ENCODE measurements around the gene FOXP3. TPM values are rescaled to one million over a fixed set of nuclear protein-coding genes. Genes with fewer than 3 reads are reported as not detected.

The FOXP3 gene
- total RNA-seq, 1 experiment from 2014 or later = 0.68 TPM

DNA sequence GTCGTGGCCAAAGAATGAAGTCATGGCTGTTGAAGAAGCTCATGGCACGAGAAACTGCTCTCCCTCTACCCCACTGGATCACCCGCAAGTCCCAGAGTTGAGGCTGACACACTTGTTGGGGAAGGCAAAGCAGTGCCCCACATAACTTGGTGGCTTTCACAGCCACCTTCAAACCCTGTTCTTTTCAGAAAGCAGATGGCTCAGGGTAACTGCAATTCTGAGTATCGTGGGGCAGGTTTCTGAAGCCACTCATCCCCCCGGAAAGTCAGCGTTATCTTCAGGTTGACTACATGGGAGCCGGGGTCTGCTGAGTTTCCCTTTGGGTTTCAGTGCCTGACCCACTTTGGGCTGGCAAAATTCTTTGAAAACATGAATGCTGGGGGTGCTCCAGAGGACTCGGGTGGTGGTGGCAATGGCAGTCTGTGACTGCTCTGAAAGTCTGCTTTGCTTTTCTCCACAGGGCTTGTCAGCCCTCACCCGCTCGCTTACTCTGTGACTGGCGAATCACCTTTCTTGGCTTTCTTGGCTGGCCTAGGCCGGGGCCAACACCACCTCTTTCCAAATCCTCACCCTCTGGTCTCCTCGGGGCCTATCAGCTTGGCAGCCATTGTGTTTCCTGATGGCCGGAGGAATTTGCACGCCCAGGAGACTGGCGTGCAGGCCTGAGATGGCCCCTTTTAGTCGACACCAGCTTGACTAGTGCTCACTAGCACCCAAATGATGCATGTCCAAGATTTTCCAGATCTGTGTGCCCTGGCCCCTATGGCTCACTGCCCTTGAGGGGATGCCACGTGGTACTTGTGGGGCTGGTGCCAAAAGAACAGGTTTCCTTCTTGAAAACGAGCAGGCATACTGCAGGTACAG is 12.4 kb upstream of the FOXP3 start:
- Histone ChIP-seq H3K23ac (ENCODE audit: insufficient read length, low read depth, low read length) (no peak overlapping the region), H3K56ac (ENCODE audit: insufficient read length, low read depth, low read length) (no peak overlapping the region), H4K8ac (replicated peaks; ENCODE audit: insufficient read length, low read depth, low read length) (no peak overlapping the region), H3K9me3 (ENCODE audit: control insufficient read depth, low read depth, low read length) (peaks cover 60% of the 10 kb centered on the region), H4K91ac (ENCODE audit: insufficient read length, low read depth, low read length) (no peak overlapping the region), H2AFZ (ENCODE audit: low read length) (no peak overlapping the region), H4K20me1 (ENCODE audit: control insufficient read depth, insufficient read depth, insufficient read length) (no peaks in the 10 kb centered on the region), H2BK5ac (ENCODE audit: insufficient read length, low read length) (no peak overlapping the region), H2BK12ac (ENCODE audit: insufficient read length, low read depth, low read length) (no peak overlapping the region), H3K4ac (ENCODE audit: low read depth, low read length) (no peak overlapping the region), H4K5ac (ENCODE audit: insufficient read length, low read depth, low read length) (no peak overlapping the region), H3K23me2 (ENCODE audit: insufficient read length, low read depth, low read length, poor library complexity, severe bottlenecking) (no peaks in the 10 kb centered on the region), H2AK5ac (ENCODE audit: insufficient read length, low read length) (no peak overlapping the region), H2BK20ac (ENCODE audit: low read depth, low read length, poor library complexity, severe bottlenecking) (no peak overlapping the region), H2BK15ac (ENCODE audit: low read depth, low read length) (no peak overlapping the region), H3K4me1 (ENCODE audit: insufficient read depth, low read length) (no peaks in the 10 kb centered on the region), H3K79me2 (ENCODE audit: insufficient read depth, low read length) (peaks cover 5% of the 10 kb centered on the region; the same call in 1 of the 2 replicates), H3K14ac (ENCODE audit: insufficient read depth, low read length) (no peak overlapping the region; the same call in 1 of the 2 replicates), H3K27ac (ENCODE audit: insufficient read length, low read depth, low read length) (no peak overlapping the region), H3K9ac (ENCODE audit: extremely low read depth, insufficient read length, low read length) (no peak overlapping the region), H2BK120ac (ENCODE audit: low read depth, low read length, poor library complexity, severe bottlenecking) (no peak overlapping the region), H3T11ph (ENCODE audit: low read length) (no peak overlapping the region), H3K27me3 (ENCODE audit: insufficient read depth, low read length) (no peaks in the 10 kb centered on the region), H3K79me1 (ENCODE audit: insufficient read depth, low read depth, low read length, poor library complexity, severe bottlenecking) (no peaks in the 10 kb centered on the region), H3K4me2 (ENCODE audit: insufficient read depth, insufficient read length, low read length) (no peak overlapping the region), H3K18ac (ENCODE audit: insufficient read length, low read depth, low read length) (no peak overlapping the region)
- Mint-ChIP-seq H3K4me3 (no peak overlapping the region), H3K27ac (no peak overlapping the region; a peak in 1 of 7 replicates), H3K27me3 (ENCODE audit: low read depth) (no peaks in the 10 kb centered on the region), H3K4me1 (peaks cover 6 to 15% of the 10 kb centered on the region in 2 experiments), H3K9me3 (peaks cover 66 to 79% of the 10 kb centered on the region in 2 experiments), H3K36me3 (ENCODE audit: insufficient read depth in 1 of 3, low read depth in 3 of 3) (peaks cover 3 to 24% (median 8%) of the 10 kb centered on the region in 3 experiments; a peak in 5 of 7 replicates)
- no peak for DNase-seq
- WGBS (ENCODE audit: extremely low coverage, insufficient read length, low lambda C conversion rate) = no CpG with 5 or more reads among the region's 19 CpGs
- TF ChIP-seq, protein P1, sequence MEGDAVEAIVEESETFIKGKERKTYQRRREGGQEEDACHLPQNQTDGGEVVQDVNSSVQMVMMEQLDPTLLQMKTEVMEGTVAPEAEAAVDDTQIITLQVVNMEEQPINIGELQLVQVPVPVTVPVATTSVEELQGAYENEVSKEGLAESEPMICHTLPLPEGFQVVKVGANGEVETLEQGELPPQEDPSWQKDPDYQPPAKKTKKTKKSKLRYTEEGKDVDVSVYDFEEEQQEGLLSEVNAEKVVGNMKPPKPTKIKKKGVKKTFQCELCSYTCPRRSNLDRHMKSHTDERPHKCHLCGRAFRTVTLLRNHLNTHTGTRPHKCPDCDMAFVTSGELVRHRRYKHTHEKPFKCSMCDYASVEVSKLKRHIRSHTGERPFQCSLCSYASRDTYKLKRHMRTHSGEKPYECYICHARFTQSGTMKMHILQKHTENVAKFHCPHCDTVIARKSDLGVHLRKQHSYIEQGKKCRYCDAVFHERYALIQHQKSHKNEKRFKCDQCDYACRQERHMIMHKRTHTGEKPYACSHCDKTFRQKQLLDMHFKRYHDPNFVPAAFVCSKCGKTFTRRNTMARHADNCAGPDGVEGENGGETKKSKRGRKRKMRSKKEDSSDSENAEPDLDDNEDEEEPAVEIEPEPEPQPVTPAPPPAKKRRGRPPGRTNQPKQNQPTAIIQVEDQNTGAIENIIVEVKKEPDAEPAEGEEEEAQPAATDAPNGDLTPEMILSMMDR (conservative IDR thresholded peaks at IDR 0.05) = no peak
